CD4-positive, alpha-beta memory T cell (primary cell): ENCODE measurements around the gene ZC2HC1C. TPM values are rescaled to one million over a fixed set of nuclear protein-coding genes. Genes with fewer than 3 reads are reported as not detected.

ENCODE experiments used
- CTCF ChIA-PET: fragments of 350-600 bp; sonication (Branson Sonifier 250); formaldehyde crosslinking; loops from one replicate; lab custom pipeline; 2021; ENCODE audit warnings: inconsistent platforms; ENCODE audit not compliant: partially characterized antibody; lab: Charles Lee
- POLR2A ChIA-PET: fragments of 350-600 bp; sonication (Branson Sonifier 250); formaldehyde crosslinking; loops from one replicate; lab custom pipeline; 2021; ENCODE audit not compliant: partially characterized antibody; lab: Charles Lee
- DNase-seq, 5 donors: peaks; one replicate each; pipeline versions ENCODE4 v3.0.0 to v3.0.0-alpha.2; 2020 to 2022; ENCODE audit warnings: mixed read lengths in 1 of 5
- H3K27ac ChIP-seq: one replicate; pipeline ENCODE4 v1.7.0; 2013; ENCODE audit warnings: low read depth, low read length
- H3K27me3 ChIP-seq: 2 replicates; pipeline ENCODE4 v1.7.0; 2013; ENCODE audit warnings: mild to moderate bottlenecking, low read length, moderate library complexity; ENCODE audit not compliant: insufficient read depth
- H3K36me3 ChIP-seq: 2 replicates; pipeline ENCODE4 v1.7.0; 2013; ENCODE audit warnings: mild to moderate bottlenecking, low read length, moderate library complexity; ENCODE audit not compliant: insufficient read depth
- H3K4me1 ChIP-seq: 2 replicates; pipeline ENCODE4 v1.7.0; 2013; ENCODE audit warnings: mild to moderate bottlenecking, low read length, moderate library complexity; ENCODE audit not compliant: insufficient read depth
- H3K4me3 ChIP-seq, 2 donors: one replicate each; pipeline ENCODE4 v1.7.0; 2013; ENCODE audit warnings: low read length in 2 of 2, mild to moderate bottlenecking in 1 of 2
- H3K9me3 ChIP-seq, 2 donors: one replicate each; pipeline ENCODE4 v1.7.0; 2013; ENCODE audit warnings: low read length in 2 of 2, control low read depth in 1 of 2; ENCODE audit not compliant: control insufficient read depth in 1 of 2
- H3K27ac Mint-ChIP-seq, 7 donors: one replicate each; pipeline ENCODE4 v1.8.0; 2020 to 2021; ENCODE audit warnings: mixed read lengths in 7 of 7, mild to moderate bottlenecking in 6 of 7, inconsistent platforms in 3 of 7, moderate library complexity in 3 of 7
- H3K27me3 Mint-ChIP-seq, 2 donors: one replicate each; pipeline ENCODE4 v1.8.0; 2020 to 2021; ENCODE audit warnings: mixed read lengths in 2 of 2
- H3K36me3 Mint-ChIP-seq, 2 donors: one replicate each; pipeline ENCODE4 v1.8.0; 2020 to 2021; ENCODE audit warnings: mixed read lengths in 2 of 2, inconsistent platforms in 1 of 2, mild to moderate bottlenecking in 1 of 2
- H3K4me1 Mint-ChIP-seq, 4 donors: one replicate each; pipeline ENCODE4 v1.8.0; 2020 to 2021; ENCODE audit warnings: mixed read lengths in 4 of 4, mild to moderate bottlenecking in 1 of 4
- H3K4me3 Mint-ChIP-seq, 8 donors: one replicate each; pipeline ENCODE4 v1.8.0; 2020 to 2021; ENCODE audit warnings: mixed read lengths in 8 of 8, mild to moderate bottlenecking in 7 of 8, moderate library complexity in 6 of 8, inconsistent platforms in 3 of 8
- H3K9me3 Mint-ChIP-seq, 8 donors: one replicate each; pipeline ENCODE4 v1.8.0; 2020 to 2021; ENCODE audit warnings: mixed read lengths in 8 of 8, mild to moderate bottlenecking in 5 of 8, inconsistent platforms in 3 of 8, moderate library complexity in 1 of 8
- intact Hi-C: fragments of 100-400 bp; cut with micrococcal nuclease; formaldehyde crosslinking; loops from one replicate; pipeline ENCODE4 v1.15.1; 2023
- polyA plus RNA-seq, 2 donors: library from polyadenylated mRNA; unstranded; fragments of 300-500 nt; fragmentation: Illumina TruSeq; gene quantifications; one replicate each; pipeline ENCODE4 v1.2.3, GENCODE V29; 2021
- total RNA-seq, 2 experiments: library from RNA; stranded (reverse); gene quantifications; one replicate each; pipeline ENCODE4 v1.2.3, GENCODE V29; 2021

The ZC2HC1C gene
- total and polyA plus RNA-seq, 4 experiments from 2014 or later: 0.76 to 3.6 (median 1.2) TPM

DNA sequence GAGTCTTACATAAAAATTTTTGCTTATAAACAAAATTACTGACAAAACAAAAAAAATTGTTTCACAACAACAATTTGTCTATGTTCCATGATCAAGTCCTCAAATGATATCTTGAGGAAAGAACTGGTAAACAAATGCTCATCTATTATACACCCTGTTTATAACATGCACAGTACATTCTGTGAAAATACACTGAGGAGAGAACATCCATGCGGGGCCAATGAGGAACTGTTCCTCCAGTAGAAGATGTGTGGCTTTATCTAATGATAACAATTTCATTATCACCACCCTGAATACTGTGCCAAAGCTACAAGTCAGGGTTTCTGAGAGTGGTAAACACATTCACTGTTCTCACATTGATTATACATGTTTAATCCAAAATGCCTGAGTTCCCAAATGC lies 28.9 kb upstream of the ZC2HC1C start:
- ChIA-PET CTCF (interaction anchor here (1.3 kb wide), 1 partner anchor 48 kb away, joined by 4 read pairs; no protein-coding TSS in a partner anchor), POLR2A (no interaction called here)
- intact Hi-C loops: no loop called here
- Mint-ChIP-seq H3K4me1 (peaks cover 9 to 15% (median 12%) of the 10 kb centered on the region in 4 donors), H3K9me3 (no peaks in the 10 kb centered on the region), H3K27me3 (no peaks in the 10 kb centered on the region), H3K27ac (no peak overlapping the region), H3K36me3 (peaks cover 19 to 27% of the 10 kb centered on the region in 2 donors), H3K4me3 (no peak overlapping the region)
- H3K27me3 ChIP-seq: no peaks in the 10 kb centered on the region
- no peaks in the 10 kb centered on the region for H3K9me3 ChIP-seq
- no peak overlapping the region for H3K27ac ChIP-seq
- H3K4me1 ChIP-seq: peaks cover 4% of the 10 kb centered on the region
- no peak for DNase-seq
- H3K36me3 ChIP-seq: peaks cover 4% of the 10 kb centered on the region
- H3K4me3 ChIP-seq: no peak overlapping the region

- no peak overlapping the region for H3K27ac ChIP-seq
- DNase-seq: no peak
- H3K4me3 Mint-ChIP-seq: no peak overlapping the region
- POLR2A ChIA-PET: no interaction called here
- H3K4me1 Mint-ChIP-seq: peaks cover 13 to 18% (median 16%) of the 10 kb centered on the region in 4 donors
- H3K36me3 Mint-ChIP-seq: peaks cover 15 to 22% of the 10 kb centered on the region in 2 donors
- CTCF ChIA-PET: interaction anchor here (1.3 kb wide), 1 partner anchor 47 kb away, joined by 4 read pairs; no protein-coding TSS in a partner anchor
- intact Hi-C loops: no loop called here
- no peaks in the 10 kb centered on the region for H3K27me3 ChIP-seq
- H3K27ac Mint-ChIP-seq: no peak overlapping the region
- H3K4me1 ChIP-seq: peaks cover 7% of the 10 kb centered on the region
- H3K36me3 ChIP-seq: peaks cover 4% of the 10 kb centered on the region
- H3K9me3 ChIP-seq: no peaks in the 10 kb centered on the region
- H3K9me3 Mint-ChIP-seq: no peaks in the 10 kb centered on the region
- no peak overlapping the region for H3K4me3 ChIP-seq
- H3K27me3 Mint-ChIP-seq: no peaks in the 10 kb centered on the region
These were observed 28.5 kb upstream of the ZC2HC1C start for GRCh38 chr14:75040959-75041358.

DNA sequence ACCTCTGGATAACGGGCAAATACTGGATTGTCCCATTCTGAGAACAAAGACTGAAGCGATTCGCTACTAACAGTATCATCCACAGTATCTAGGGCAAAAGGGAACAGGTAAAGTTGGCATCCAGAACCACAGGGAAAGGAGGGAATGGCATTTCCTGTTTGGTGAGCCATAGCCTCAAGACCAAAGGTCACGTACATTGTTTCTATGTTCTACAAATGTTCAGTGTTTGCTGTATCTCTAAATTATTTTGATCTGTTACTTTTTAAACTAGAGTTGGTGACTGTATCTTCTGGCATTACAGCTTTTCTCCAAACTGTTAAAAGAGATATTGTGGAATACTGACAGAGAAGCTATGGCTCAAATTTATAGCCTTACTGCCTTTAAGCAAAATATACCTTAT lies 27.8 kb upstream of the ZC2HC1C start:
- Mint-ChIP-seq H3K27ac (no peak overlapping the region), H3K4me1 (peaks cover 18 to 24% (median 19%) of the 10 kb centered on the region in 4 donors), H3K9me3 (no peaks in the 10 kb centered on the region), H3K36me3 (peaks cover 11 to 24% of the 10 kb centered on the region in 2 donors), H3K4me3 (no peak overlapping the region), H3K27me3 (no peaks in the 10 kb centered on the region)
- DNase-seq: no peak
- intact Hi-C loops: no loop called here
- H3K36me3 ChIP-seq: peaks cover 4% of the 10 kb centered on the region
- H3K9me3 ChIP-seq: no peaks in the 10 kb centered on the region
- H3K27me3 ChIP-seq: no peaks in the 10 kb centered on the region
- H3K4me3 ChIP-seq: no peak overlapping the region
- ChIA-PET CTCF (interaction anchor here (0.6 to 1.3 kb wide), 3 partner anchors 18 to 133 kb away, joined by 3 to 4 read pairs (median 4); no protein-coding TSS in a partner anchor), POLR2A (no interaction called here)
- H3K4me1 ChIP-seq: peaks cover 7% of the 10 kb centered on the region
- no peak overlapping the region for H3K27ac ChIP-seq

- peaks cover 7 to 21% of the 10 kb centered on the region in 2 donors for H3K36me3 Mint-ChIP-seq
- H3K4me3 ChIP-seq: no peak overlapping the region
- peaks cover 17 to 28% (median 20%) of the 10 kb centered on the region in 4 donors for H3K4me1 Mint-ChIP-seq
- POLR2A ChIA-PET: no interaction called here
- no peaks in the 10 kb centered on the region for H3K9me3 Mint-ChIP-seq
- H3K27ac Mint-ChIP-seq: no peak overlapping the region
- H3K27me3 Mint-ChIP-seq: no peaks in the 10 kb centered on the region
- CTCF ChIA-PET: interaction anchor here (0.6 to 0.9 kb wide), 2 partner anchors 19 to 133 kb away, joined by 3 to 4 read pairs; no protein-coding TSS in a partner anchor
- no peaks in the 10 kb centered on the region for H3K9me3 ChIP-seq
- H3K27me3 ChIP-seq: no peaks in the 10 kb centered on the region
- H3K27ac ChIP-seq: no peak overlapping the region
- no peak for DNase-seq
- no peak overlapping the region for H3K4me3 Mint-ChIP-seq
- H3K4me1 ChIP-seq: peaks cover 7% of the 10 kb centered on the region
- intact Hi-C loops: no loop called here
- H3K36me3 ChIP-seq: peaks cover 4% of the 10 kb centered on the region
These were observed 27.4 kb upstream of the ZC2HC1C start for GRCh38 chr14:75042035-75042434.

DNA sequence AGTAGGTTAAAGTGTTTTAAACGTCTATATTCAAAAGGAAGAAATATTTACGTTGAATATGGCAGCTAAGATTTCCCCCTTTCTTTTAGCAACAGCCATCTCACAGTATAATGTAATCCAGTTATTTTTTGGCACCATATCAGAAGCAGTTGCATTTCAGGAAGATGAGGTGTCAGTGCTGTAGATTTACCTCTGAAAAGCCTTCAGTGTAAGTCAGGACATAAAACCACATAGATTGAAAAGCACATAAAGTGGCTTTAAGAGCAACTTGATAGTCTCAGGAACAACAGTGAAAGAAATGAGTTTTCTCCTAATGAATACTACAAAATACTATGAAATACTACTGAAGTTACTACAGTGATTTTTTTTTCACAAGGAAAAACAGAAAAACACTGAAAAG lies 25.1 kb upstream of the ZC2HC1C start:
- Histone ChIP-seq H3K4me1 (peaks cover 10% of the 10 kb centered on the region), H3K36me3 (peaks cover 4% of the 10 kb centered on the region), H3K9me3 (no peaks in the 10 kb centered on the region), H3K27ac (no peak overlapping the region), H3K4me3 (no peak overlapping the region), H3K27me3 (no peaks in the 10 kb centered on the region)
- H3K27me3 Mint-ChIP-seq: no peaks in the 10 kb centered on the region
- no peak for DNase-seq
- intact Hi-C loops: no loop called here
- peaks cover 5 to 16% of the 10 kb centered on the region in 2 donors for H3K36me3 Mint-ChIP-seq
- H3K4me1 Mint-ChIP-seq: peaks cover 18 to 35% (median 24%) of the 10 kb centered on the region in 4 donors
- H3K4me3 Mint-ChIP-seq: no peak overlapping the region
- CTCF ChIA-PET: no interaction called here
- POLR2A ChIA-PET: no interaction called here
- H3K9me3 Mint-ChIP-seq: no peaks in the 10 kb centered on the region
- H3K27ac Mint-ChIP-seq: no peak overlapping the region

DNA sequence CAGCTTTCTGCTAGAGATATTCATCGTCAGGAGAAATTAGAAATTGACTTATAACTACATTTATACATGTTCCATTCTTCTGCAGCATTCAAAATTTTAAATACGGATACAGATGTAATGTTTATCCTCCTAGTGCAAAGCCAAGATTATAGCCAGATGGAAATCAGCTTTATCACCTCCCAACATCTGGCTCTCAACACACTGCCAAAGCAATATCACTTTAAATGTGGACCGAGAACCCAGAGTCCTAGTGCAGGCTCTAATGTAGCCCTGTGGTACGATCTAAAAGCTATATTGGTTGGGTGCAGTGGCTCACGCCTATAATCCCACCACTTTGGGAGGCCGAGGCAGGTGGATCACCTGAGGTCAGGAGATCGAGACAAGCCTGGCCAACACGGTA lies 24.7 kb upstream of the ZC2HC1C start:
- POLR2A ChIA-PET: no interaction called here
- no peaks in the 10 kb centered on the region for H3K27me3 Mint-ChIP-seq
- no peaks in the 10 kb centered on the region for H3K27me3 ChIP-seq
- H3K9me3 Mint-ChIP-seq: no peaks in the 10 kb centered on the region
- peaks cover 4% of the 10 kb centered on the region for H3K36me3 ChIP-seq
- H3K4me1 ChIP-seq: peaks cover 14% of the 10 kb centered on the region
- no peak overlapping the region for H3K27ac Mint-ChIP-seq
- intact Hi-C loops: no loop called here
- no peak overlapping the region for H3K27ac ChIP-seq
- H3K9me3 ChIP-seq: no peaks in the 10 kb centered on the region
- CTCF ChIA-PET: interaction anchor here (0.7 kb wide), 1 partner anchor 139 kb away, joined by 3 read pairs; no protein-coding TSS in a partner anchor
- no peak overlapping the region for H3K4me3 ChIP-seq
- peaks cover 7 to 16% of the 10 kb centered on the region in 2 donors for H3K36me3 Mint-ChIP-seq
- H3K4me1 Mint-ChIP-seq: peaks cover 19 to 39% (median 28%) of the 10 kb centered on the region in 4 donors
- DNase-seq: no peak
- H3K4me3 Mint-ChIP-seq: no peak overlapping the region

- ChIA-PET POLR2A (no interaction called here), CTCF (no interaction called here)
- H3K27ac ChIP-seq: no peak overlapping the region
- intact Hi-C loops: no loop called here
- Mint-ChIP-seq H3K9me3 (no peaks in the 10 kb centered on the region), H3K36me3 (peaks cover 7 to 16% of the 10 kb centered on the region in 2 donors), H3K27me3 (no peaks in the 10 kb centered on the region), H3K4me3 (peak overlapping the region in 1 of 8 donors; percentile 34), H3K27ac (no peak overlapping the region), H3K4me1 (peaks cover 24 to 55% (median 38%) of the 10 kb centered on the region in 4 donors)
- H3K4me3 ChIP-seq: no peak overlapping the region
- DNase-seq: no peak
- H3K27me3 ChIP-seq: no peaks in the 10 kb centered on the region
- no peaks in the 10 kb centered on the region for H3K9me3 ChIP-seq
- H3K4me1 ChIP-seq: peaks cover 24% of the 10 kb centered on the region
- H3K36me3 ChIP-seq: peaks cover 4% of the 10 kb centered on the region
These were observed 23.2 kb upstream of the ZC2HC1C start for GRCh38 chr14:75046275-75046674.
